GM12878 (cell line): Measurements from ENCODE around the gene RAPGEF4.

Experiments used
- CHD1 ChIP-seq: IDR thresholded peaks from 2 replicates; pipeline ENCODE4 v1.6.1; 2012; ENCODE audit warnings: low read depth, low read length, improper control_type of control experiment
- NRF1 ChIP-seq: conservative IDR thresholded peaks from 2 replicates; pipeline ENCODE4 v1.6.1; 2011; ENCODE audit warnings: mild to moderate bottlenecking, low read depth, low read length, improper control_type of control experiment
- SP1 ChIP-seq: IDR thresholded peaks from one replicate; pipeline ENCODE4 v1.6.1; 2011; ENCODE audit warnings: low read depth, low read length
- YBX1 ChIP-seq: fragments of 450-650 bp; IDR thresholded peaks from 2 replicates; pipeline ENCODE4 v1.6.1; 2016; ENCODE audit warnings: antibody characterized with exemption

DNA sequence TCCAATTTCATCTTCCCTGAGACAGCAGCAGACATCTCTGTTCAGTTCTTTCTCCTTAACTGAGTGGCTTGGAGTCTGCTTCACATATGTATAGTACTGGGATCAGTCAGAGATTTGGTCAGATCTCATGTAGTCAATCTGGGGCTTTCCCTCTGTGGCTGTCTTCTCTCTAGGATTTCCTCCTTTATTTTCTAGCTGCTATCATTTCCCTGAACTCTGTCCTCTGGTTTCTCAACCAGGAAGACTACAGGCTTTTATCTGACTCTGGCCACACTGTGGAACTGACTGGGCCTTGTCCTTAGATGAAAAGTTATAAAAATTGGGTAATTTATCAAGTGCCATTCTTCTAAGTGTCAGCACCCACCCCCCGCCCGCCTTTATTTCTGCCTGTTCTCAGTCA, 121.0 kb downstream of the RAPGEF4 start:
- no peak for TF ChIP-seq NRF1
- TF ChIP-seq CHD1 = no peak
- no peak for TF ChIP-seq YBX1
- TF ChIP-seq SP1 = no peak
